Activated T-cell treated with anti-CD3 and anti-CD28 coated beads for 4 hours (primary cell): Measurements from ENCODE around the gene CD226.
"Not testable (repeated sequence)": the region's sequence is repeated elsewhere in the genome, so short reads cannot be mapped to it uniquely, and the experiment has no call there.

Source experiments
- DNase-seq: peaks from one replicate; pipeline ENCODE4 v3.0.0-alpha.2; 2020

The CD226 gene

DNA sequence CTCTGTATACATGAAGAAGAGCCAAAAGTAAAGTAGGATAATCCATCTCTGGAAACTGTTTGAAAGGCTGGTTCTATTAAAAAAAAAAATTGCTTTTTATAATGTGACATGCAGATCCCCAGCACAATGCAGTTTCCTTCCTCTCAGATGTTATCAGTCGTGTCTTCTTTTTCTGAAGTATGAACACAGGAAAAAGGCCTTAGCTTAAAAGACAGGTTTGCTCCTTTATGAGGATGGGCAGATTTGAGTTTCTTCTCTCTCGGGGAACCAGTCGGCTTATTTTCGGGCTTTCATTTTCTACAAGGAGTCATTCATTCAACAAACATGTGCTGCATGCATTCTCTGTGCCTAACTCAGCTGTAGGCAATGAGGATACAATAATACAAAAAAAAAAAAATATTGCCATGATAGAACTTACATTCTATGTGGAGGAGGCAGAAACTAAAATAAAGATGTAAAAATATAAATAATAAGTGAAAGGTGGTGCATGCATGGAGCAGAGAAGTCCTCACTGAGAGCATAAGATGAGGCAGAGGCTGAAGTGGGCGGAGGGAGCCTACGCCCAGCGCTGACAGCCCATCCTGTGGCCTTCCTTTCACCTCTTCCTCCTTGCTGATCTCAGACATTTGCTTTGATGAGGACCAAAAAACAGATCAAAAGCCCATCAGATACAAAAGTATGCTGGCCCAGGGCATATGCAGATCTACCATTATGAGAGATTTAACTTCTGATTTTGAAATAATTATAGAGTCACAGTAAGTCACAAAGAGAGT, at the start of gene CD226:
CD226 (minus strand) TSS at position 513 of the 773 bp plus-strand sequence; CDS start at position 46, 467 bp downstream.
- no peak for DNase-seq

DNA sequence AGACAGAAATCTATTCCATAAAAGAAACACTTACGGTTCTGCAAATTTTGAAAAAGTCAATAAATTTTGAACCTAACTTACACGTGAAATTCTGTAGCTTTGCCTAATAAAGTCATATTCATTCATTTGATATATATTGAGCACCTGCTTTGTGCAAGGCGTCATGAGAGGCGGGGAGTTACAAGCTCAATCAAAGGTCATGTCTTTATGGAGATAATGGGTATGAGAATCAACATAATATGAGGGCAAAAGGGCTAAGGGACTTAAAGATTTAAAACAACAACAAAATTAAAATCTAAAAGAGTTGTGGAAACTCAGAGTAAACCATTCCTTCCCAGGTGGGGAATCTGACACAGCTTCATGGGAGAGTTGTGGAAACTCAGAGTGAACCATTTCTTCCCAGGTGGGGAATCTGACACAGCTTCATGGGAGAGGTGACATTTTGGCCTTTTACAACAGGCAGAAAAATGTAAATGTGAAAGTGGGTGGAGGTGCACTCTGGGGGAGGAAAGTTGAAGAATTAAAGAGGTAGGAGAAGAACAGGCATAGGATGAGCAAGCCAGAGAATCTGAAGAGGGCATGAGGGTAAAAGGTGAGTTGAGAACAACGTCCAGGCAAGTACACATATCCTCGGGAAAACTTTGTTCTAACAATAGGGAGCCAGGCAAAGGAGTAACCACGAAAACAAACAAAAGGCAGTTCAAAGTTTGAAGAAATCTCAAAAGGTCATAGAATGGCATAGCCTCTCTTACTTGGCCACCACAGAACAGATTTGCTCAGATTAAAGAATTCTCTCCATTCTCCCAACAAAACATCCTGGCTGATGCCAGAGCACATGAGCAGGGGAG, 49.5 kb upstream of the CD226 start:
- no peak for DNase-seq

DNA sequence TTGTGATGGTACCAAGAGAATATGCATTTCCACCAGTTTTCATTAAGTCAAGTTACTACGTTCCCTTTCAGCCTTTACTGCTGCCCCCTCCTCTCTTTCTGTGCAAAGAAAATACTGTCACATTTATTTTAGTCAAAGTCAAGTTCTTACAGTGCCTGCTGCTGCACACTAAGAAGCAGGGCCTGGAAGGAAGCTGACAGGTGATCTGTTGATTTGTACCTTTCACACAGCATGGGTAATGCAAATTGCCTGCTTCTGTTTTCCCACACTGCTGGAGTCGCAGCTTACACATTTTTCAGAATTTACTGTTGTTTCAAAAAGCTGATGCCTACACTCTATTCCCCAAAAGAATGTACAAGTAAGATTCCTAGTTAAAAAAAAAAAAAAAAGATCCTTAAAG, 48.7 kb upstream of the CD226 start:
- DNase-seq: no peak

DNA sequence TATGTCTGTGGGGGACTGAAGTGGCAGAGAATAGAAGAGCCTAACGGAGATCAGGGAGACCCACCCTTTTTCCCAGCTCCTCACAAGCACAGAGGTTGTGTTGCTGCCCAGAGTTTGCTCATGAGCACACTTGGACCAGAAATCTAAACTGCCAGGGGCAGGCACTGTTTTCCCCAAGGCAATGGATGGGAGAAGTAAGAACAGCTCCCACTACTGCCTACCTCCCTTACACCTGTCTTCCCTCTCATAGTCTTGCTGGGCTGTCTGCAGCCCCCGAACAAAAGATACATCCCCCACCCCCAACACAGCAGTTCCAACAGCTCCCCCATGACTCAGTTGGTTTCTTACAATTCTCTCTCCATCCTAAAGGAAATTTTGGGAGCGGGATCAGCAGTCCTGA, 48.1 kb upstream of the CD226 start:
- no peak for DNase-seq

DNA sequence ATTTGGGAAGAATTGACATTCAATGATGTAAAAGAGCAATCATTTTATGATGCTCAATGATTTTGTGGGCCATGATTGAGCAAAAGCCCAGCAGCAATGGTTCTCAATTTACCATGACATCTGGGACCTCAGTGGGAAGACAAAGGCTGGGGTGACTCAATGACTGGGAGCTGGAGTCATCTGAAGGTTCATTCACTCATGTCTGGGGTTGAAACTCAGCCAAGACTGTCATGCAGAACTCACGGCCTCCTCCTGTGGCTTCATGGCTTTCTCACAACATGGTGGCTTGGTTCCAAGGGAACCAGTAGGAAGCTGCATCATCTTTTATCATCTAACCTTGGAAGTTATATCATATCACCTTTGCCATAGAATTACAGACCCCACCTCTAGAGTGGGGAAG, 45.1 kb upstream of the CD226 start:
- DNase-seq: no peak

DNA sequence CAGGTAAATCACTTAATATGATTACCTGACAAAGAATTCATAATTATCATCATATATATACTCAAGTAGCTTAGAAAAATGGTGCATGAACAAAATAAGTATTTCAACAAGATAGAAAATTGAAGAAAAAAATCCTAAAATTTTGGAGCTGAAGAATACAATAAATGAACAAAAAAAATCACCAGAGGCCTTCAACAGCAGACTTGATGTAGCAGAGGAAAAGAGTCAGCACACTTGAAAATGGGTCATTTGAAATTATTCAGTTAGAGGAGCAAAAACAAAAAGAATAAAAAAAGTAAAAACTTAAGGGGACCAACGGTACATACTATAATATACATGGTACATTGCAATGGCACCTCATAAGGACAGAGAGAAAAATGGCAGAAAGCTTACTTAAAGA, 40.2 kb upstream of the CD226 start:
- no peak for DNase-seq

DNA sequence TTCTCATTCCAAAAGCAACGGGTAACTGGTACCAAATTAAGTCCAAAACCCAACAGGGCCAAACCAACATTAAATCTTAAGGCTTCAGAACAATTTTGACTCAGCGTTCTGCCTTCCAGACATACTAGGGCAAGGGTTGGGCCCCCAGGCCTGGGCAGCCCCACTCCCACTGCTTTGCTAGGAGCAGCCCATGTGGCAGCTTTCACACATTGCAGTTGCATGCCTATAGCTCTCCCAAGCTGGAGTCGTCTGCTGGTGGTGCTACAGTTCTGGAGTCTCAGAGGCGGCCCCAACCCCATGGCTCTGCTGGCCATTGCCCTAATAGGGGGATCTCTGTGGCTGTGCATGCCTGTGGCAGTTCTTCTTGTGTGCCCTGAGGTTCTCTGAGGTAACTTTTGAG, 37.6 kb upstream of the CD226 start:
- DNase-seq: no peak

DNA sequence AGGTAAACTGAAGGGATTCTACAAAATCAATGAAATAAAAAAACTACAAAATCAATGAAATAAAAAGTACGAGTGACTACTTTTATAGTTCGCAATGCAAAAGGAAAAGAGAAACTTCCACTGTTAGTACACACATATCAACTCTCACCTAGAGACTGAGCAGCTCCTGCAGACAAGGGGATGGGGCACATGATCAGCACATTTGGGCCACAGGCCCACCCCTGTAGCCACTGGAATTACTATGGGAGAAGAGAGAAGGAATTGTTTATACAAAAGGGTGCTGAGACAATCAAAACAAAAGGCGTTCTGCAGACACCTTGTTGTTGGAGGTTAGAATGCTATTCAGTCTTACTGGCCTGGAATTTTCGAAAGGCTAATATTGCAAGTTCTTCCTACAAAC, 34.7 kb upstream of the CD226 start:
- no peak for DNase-seq

DNA sequence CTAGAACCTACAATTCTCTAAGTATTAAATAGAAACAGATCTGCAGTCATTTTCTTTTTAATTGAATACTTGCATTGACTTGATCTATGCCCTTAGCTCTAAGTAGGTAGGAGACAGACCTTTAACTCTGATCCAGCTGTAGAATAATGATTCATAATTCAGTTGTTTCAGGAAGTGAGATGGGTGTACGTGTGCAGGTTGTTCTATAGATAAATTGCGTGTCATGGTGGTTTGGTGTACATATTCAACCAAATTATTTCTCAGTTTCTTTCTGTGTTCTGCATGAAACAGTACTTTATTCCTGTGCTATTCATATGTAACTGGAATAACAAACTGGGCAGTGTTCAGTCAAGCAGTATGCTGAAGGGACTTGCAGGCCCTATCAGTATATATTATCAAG, 34.3 kb upstream of the CD226 start:
- no peak for DNase-seq

DNA sequence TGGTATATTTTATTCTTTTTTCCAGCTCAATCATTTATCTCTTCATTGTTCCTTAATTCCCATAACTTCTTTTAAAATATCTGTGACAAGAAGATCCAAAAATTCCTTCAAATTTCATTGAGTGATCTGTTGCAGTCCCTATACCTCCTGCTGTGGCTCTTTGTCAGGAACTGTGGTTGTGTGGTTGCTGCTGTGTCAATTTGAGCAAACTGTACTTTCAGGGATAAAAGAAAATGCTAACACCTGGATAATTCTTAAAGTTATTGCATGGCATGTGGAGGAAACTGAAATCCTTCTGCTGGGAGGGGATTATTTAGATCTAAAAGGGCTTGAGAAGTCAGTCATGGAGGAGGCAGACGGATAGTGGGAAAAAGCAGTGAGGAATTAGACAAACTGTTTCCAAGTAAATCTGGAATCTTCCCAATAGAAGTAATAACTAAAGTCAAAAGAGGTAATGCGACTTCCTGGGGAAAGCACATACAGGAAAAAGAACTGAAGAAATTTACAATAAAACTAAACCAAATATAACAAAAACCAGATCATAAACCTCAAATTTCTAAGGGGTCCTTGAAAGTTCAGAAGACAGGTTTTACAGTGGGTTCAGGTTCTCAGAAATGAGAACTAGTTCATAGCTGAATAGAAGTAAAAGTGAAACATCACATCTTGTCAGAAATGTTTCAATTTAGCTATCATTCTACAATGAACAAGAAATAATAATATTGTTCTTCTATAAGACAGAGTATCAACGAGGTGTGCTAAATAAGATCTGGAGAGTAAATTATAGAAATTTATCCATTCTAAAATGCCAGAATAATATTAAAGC, 33.5 kb upstream of the CD226 start:
- no peak for DNase-seq

DNA sequence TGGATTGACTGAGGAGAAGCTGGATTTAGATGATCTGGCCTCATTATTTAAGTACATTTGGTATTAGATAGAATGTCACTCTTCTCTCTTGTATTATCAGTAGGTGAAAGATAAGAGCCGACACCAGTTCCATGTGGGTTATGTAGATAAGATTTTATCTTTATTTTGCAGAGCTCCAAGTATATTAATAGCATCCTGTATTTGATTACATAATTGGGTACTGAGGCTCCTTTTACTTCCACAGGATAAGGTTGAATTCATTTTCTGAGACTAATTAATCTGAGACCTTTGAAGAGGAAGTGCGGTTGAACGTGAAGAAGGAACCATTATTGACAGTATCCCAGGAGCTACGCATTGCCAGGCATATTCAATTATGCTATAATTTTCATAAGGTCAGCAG, 32.8 kb upstream of the CD226 start:
- DNase-seq: no peak

DNA sequence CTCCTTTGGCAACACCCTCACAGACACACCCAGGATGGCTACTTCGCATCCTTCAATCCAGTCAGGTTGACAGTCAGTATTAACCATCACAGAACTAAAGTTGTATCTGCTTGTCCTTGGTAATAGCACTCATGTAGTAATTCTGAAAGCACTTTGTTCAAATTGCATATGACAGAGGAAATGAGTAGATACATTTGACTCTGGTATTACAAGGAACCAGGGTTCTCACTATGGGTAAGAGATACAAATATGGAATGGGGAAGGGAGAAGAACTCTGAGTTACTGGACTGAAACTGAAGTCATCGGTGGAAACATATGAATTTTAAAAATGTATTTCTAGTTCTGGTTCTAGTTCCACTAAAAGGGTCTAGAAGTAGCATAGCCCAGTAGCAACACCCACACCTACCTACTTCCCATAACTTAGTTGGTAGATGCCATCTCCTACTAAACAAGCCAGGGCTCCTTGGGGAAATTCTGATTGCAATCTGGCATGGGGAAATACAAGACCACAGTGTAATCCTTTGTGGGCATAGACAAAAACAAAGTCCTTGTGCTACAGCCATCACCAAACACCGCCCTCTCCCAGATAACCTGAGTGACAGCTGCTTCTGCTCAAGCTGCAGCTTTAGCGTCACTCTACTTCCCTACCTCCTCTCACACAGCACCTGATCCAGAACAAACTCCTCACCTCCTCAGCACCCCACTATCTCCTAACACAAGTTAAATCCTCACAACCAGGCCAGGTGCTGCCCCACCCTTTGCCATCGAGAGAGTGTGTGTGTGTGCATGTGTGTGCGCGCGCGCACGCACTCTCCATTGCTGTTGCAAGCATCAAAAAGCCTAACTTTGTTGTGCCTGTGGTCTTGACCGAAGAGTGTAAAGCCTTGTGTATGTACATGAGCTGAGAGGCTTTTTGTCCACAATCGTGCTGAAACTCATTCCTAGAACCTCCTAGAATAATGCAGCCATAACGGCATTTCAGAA, 31.4 kb upstream of the CD226 start:
- DNase-seq: no peak

DNA sequence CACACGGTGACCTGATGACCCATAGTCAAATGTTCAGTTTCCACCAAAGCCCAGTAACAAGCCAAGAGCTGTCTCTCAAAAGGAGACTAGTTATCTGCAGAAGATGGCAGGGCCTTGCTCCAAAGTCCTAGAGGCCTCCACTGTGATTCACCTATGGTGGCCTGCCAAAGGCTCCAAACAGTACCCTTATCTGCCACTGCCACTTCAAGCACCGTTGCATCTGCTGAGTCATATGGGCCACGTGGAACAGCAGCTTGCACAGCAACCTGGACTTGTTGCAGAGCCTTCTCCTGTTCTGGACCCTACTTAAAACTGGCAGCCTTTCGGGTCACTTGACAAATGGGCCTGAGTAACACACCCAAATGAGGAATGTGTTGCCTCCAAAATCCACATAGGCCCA, 27.6 kb upstream of the CD226 start:
- not testable (repeated sequence) for DNase-seq

DNA sequence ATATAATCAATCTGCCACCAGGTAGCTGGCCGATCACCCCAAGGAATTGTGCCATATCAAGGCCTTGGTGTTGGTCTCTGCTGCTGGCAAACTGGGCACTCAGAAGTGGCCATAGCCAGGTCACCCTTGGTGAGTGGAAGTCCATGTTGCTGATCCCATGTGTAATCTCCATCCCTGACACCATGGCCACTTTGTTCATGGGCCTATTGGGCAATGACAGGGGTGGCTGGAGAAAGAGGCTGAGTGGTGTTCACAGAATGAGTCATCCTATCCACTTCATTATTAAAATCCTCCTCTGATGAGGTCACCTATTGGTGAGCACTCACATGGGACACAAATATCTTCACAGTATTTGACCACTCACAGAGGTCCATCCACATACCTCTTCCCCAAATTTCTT, 26.7 kb upstream of the CD226 start:
- no peak for DNase-seq

DNA sequence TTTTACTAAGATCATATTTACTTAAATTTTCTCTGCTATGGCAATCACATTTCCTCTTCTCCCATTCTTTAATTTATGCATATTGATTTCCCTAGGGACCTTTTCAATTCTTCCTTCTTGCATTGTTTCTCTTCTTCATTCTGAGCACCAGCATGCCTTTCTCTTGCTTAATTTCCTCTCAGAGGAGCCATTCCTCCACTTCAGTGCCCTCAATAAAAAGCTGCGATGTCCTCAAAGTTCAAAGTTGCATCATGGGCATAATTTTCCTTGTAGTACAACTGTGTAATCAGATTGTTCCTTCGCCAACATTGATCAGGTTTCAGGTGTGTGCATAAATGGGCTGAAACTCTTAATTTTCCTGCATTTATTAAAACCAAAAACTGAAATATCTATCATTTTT, 21.8 kb upstream of the CD226 start:
- DNase-seq: no peak

DNA sequence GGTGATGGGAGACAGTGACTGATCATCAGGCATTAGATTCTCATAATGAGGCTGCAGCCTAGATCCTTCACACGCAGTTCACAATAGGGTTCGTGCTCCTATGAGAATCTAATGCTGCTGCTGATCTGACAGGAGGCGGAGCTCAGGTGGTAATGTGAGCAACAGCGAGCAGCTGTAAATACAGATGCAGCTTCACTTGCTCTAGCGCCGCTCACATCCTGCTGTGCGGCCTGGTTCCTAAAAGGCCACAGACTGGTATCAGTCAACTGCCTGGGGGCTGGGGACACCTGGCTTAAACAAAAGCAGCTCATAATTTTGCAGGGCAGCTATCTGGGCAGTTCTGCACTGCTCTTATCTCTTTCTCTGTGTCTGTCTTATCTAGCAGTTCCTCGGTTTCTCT, 20.4 kb upstream of the CD226 start:
- DNase-seq: no peak

DNA sequence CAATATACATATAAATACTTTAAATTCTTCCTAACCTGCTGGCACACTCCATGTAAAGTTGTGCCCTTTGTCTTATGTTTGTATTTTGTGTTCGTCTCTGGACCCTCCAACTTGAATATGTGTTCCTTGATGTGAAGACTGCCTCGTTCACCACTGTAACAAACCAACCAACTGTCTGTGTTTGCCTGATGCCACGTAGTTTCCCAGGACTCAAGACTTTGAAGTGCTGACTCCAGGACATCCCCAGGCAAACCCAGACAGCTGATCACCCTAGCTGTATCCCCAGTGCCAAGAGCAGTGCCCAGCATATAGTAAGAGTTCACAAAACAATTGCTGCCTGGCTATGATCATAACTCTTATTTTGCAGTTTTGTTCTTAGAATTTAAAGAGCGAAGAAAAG, 15.5 kb upstream of the CD226 start:
- no peak for DNase-seq

DNA sequence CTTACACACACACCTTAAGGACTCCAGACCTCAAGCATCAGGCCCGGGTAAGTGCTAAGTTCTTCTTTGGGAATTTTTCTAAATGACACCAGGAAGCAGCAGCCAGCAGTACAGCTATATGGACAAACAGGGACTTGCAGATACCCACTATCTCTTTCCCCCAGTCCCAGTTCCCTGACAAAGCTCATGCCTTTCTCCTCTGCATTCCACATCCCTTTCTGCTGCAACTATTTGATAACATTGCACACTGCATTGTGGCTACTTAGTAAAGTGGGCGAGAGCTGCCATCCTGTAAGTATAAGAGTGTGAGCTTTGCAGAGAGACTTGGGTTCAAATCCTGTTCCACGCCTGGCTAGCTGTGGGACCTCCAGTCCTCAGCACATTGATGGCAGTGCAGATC, 14.0 kb upstream of the CD226 start:
- no peak for DNase-seq

DNA sequence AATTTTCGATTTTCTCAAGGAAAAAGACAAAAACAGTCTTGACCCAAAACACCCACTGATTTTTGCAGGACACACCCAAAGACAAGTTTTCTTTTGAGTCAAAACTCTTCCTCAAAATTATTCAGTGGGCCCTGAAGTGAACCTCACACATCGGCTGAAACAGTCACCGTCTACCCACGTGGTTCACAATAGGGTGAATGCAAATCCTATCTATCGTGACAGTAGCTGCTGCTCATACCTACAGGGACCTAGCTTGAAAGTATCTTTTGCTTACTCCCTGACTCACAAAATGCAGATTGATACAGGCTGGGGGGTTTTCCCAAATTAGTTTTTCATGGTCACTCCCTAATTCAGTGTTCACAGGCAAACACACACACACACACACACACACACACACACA, 10.7 kb upstream of the CD226 start:
- no peak for DNase-seq

DNA sequence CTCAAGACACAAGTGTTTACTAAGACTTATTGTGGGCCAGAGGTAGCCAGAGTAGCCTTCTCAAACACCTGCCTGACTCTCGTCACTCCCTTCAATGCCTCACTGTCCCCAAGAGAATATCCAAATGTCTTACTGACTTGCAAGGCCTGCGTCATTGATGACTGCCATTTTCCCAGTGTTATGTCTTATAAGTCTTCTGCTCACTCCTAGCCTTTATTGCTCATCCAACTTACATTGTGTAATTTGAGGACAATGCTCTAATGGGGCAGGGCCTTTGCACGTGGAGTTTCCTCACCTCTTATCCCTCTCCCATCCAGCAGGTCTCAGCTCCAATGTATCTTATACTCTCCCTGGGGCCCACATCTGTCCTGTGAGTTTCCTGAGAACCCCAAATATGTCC, 10.1 kb upstream of the CD226 start:
- no peak for DNase-seq

DNA sequence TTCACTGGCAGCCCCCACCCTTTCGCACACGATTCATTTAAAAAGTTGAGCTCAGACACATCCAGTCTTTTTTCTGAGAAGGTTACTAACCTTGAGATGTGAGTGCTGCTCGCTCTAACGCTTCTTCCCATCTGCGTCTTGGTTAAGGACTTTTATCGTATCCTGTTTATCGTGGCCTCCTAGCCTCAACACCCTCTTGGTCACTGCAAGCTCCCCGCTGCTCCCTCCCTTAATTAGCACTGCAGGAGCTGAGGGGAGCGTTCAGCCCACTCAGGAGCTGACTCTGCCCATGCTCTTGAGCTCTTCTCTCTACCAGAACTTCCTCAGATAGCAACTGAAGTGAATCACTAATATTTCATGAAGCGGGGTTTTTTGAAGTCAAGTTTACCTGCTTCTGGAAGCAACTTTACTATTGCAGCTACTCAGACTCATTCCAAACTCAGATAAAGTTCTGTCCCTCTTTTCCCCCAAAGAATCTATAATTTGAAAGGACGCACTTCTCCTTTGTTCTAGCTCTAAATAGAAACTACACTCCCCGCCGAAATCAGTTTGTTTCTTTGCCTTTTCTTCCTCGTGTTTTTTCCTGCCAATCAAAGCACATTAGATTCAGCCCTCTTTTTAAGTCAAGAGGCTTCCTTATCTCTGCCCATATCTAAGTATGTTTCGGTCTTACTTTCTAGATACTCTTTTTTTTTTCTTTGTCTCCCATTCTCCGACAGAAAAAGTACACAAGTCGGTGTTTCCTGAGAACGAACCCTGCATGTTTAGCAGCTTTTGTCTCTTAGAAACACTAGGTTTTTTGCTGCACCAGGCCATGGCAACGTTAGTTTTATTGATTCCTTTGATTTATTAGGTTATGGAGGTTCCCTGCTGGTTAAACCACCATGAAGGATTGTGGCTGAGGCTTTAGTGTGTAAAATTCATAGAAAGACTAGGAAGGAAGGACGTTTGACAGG, 9.3 kb upstream of the CD226 start:
- DNase-seq: no peak
